ENCODE measurements around the gene RPL12.

DNA sequence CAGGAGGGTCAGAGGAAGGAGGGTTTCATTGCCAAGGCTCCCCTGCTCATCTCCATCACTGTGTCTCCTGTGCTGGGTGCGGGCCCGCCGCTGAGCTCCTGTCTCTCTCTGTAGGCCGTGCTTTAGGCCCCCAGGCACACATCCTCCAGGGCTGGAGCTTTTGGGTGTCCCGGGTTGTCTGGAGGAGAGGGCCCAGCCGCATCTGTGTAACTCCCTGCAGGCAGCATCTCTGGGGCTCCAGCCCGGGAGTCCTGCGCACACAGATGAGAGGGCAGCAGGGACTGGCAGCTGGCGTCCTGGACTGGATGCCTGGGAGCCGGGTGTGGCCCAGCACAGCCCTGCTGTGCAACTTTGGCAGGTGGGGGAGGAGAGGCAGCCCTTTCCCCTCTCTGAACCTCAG lies 40.3 kb upstream of the RPL12 start:
- TF ChIP-seq POLR2A (IDR thresholded peaks at IDR 0.05) = no peak
- TF ChIP-seq, protein P1, sequence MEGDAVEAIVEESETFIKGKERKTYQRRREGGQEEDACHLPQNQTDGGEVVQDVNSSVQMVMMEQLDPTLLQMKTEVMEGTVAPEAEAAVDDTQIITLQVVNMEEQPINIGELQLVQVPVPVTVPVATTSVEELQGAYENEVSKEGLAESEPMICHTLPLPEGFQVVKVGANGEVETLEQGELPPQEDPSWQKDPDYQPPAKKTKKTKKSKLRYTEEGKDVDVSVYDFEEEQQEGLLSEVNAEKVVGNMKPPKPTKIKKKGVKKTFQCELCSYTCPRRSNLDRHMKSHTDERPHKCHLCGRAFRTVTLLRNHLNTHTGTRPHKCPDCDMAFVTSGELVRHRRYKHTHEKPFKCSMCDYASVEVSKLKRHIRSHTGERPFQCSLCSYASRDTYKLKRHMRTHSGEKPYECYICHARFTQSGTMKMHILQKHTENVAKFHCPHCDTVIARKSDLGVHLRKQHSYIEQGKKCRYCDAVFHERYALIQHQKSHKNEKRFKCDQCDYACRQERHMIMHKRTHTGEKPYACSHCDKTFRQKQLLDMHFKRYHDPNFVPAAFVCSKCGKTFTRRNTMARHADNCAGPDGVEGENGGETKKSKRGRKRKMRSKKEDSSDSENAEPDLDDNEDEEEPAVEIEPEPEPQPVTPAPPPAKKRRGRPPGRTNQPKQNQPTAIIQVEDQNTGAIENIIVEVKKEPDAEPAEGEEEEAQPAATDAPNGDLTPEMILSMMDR (IDR thresholded peaks at IDR 0.05) = no peak
- TF ChIP-seq EP300 (IDR thresholded peaks at IDR 0.05) = no peak
- no peak for TF ChIP-seq POLR2AphosphoS5 (IDR thresholded peaks at IDR 0.05)

Measured in suprapubic skin (tissue), 4 donors.